Measurements from ENCODE around the gene CXCR4. TPM values are rescaled to one million over a fixed set of nuclear protein-coding genes. Genes with fewer than 3 reads are reported as not detected.
A peak's percentile ranks its signal among the peaks of the same experiment; 100 is the strongest.

Gene CXCR4
- total and polyA plus RNA-seq, 10 of the 15 experiments (the other 5 are each of a cell fraction or from before 2014, with no cell fraction given): 31.1 to 749 (median 52.7) TPM

- TF ChIP-seq, protein P1, sequence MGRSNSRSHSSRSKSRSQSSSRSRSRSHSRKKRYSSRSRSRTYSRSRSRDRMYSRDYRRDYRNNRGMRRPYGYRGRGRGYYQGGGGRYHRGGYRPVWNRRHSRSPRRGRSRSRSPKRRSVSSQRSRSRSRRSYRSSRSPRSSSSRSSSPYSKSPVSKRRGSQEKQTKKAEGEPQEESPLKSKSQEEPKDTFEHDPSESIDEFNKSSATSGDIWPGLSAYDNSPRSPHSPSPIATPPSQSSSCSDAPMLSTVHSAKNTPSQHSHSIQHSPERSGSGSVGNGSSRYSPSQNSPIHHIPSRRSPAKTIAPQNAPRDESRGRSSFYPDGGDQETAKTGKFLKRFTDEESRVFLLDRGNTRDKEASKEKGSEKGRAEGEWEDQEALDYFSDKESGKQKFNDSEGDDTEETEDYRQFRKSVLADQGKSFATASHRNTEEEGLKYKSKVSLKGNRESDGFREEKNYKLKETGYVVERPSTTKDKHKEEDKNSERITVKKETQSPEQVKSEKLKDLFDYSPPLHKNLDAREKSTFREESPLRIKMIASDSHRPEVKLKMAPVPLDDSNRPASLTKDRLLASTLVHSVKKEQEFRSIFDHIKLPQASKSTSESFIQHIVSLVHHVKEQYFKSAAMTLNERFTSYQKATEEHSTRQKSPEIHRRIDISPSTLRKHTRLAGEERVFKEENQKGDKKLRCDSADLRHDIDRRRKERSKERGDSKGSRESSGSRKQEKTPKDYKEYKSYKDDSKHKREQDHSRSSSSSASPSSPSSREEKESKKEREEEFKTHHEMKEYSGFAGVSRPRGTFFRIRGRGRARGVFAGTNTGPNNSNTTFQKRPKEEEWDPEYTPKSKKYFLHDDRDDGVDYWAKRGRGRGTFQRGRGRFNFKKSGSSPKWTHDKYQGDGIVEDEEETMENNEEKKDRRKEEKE (IDR thresholded peaks at IDR 0.05): peak; percentile 77; the same call in 1 of the 2 replicates
- TF ChIP-seq POLR2AphosphoS2 (IDR thresholded peaks at IDR 0.05; ENCODE audit: low read depth, low read length): peak; percentile 81; the same call in 1 of the 2 replicates
- TF ChIP-seq PML (IDR thresholded peaks at IDR 0.05; ENCODE audit: low read length): no peak
- no peak for TF ChIP-seq TAF1 (IDR thresholded peaks at IDR 0.05; ENCODE audit: borderline replicate concordance, low read depth, low read length)
- TF ChIP-seq, protein P2, sequence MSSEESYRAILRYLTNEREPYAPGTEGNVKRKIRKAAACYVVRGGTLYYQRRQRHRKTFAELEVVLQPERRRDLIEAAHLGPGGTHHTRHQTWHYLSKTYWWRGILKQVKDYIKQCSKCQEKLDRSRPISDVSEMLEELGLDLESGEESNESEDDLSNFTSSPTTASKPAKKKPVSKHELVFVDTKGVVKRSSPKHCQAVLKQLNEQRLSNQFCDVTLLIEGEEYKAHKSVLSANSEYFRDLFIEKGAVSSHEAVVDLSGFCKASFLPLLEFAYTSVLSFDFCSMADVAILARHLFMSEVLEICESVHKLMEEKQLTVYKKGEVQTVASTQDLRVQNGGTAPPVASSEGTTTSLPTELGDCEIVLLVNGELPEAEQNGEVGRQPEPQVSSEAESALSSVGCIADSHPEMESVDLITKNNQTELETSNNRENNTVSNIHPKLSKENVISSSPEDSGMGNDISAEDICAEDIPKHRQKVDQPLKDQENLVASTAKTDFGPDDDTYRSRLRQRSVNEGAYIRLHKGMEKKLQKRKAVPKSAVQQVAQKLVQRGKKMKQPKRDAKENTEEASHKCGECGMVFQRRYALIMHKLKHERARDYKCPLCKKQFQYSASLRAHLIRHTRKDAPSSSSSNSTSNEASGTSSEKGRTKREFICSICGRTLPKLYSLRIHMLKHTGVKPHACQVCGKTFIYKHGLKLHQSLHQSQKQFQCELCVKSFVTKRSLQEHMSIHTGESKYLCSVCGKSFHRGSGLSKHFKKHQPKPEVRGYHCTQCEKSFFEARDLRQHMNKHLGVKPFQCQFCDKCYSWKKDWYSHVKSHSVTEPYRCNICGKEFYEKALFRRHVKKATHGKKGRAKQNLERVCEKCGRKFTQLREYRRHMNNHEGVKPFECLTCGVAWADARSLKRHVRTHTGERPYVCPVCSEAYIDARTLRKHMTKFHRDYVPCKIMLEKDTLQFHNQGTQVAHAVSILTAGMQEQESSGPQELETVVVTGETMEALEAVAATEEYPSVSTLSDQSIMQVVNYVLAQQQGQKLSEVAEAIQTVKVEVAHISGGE (CRISPR knock-in tag; IDR thresholded peaks at IDR 0.05): no peak
- no peak for TF ChIP-seq ZNF274 (IDR thresholded peaks at IDR 0.05; ENCODE audit: insufficient read depth, insufficient read length)
- TF ChIP-seq, protein P3, sequence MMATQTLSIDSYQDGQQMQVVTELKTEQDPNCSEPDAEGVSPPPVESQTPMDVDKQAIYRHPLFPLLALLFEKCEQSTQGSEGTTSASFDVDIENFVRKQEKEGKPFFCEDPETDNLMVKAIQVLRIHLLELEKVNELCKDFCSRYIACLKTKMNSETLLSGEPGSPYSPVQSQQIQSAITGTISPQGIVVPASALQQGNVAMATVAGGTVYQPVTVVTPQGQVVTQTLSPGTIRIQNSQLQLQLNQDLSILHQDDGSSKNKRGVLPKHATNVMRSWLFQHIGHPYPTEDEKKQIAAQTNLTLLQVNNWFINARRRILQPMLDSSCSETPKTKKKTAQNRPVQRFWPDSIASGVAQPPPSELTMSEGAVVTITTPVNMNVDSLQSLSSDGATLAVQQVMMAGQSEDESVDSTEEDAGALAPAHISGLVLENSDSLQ (IDR thresholded peaks at IDR 0.05): 0 out of 2 replicates have a peak, but pooled peaks have one; percentile 33
- TF ChIP-seq BACH1 (IDR thresholded peaks at IDR 0.05; ENCODE audit: borderline replicate concordance): 0 out of 2 replicates have a peak, but pooled peaks have one; percentile 30
- TF ChIP-seq ZNF622 (IDR thresholded peaks at IDR 0.05): no peak
- no peak for TF ChIP-seq RAD21 (IDR thresholded peaks at IDR 0.05; ENCODE audit: insufficient read depth, low read depth, low read length)
- TF ChIP-seq DPF2 (IDR thresholded peaks at IDR 0.05): 0 out of 2 replicates have a peak, but pooled peaks have one; percentile 22
- TF ChIP-seq CHD4 (IDR thresholded peaks at IDR 0.05): no peak
- no peak for TF ChIP-seq NR2F1 (conservative IDR thresholded peaks at IDR 0.05)
- 0 out of 2 replicates have a peak, but pooled peaks have one; percentile 56 for TF ChIP-seq GATAD2B (conservative IDR thresholded peaks at IDR 0.05; ENCODE audit: low read depth)
- no peak for TF ChIP-seq EP300 (IDR thresholded peaks at IDR 0.05; ENCODE audit: borderline replicate concordance in 1 of 2, control insufficient read depth in 1 of 2, low read depth in 2 of 2, low read length in 2 of 2)
- TF ChIP-seq ESRRA (IDR thresholded peaks at IDR 0.05; ENCODE audit: low read length): no peak
- TF ChIP-seq IKZF2 (IDR thresholded peaks at IDR 0.05): peak in 1 of 2 experiments; percentile 65; a peak in 2 of 4 replicates
- no peak for TF ChIP-seq SMAD1 (IDR thresholded peaks at IDR 0.05; ENCODE audit: low read depth, partially characterized antibody)
- no peak for TF ChIP-seq KDM1A (IDR thresholded peaks at IDR 0.05; ENCODE audit: borderline replicate concordance)
- no peak for TF ChIP-seq NFXL1 (IDR thresholded peaks at IDR 0.05; ENCODE audit: borderline replicate concordance)
- no peak for TF ChIP-seq SMC3 (IDR thresholded peaks at IDR 0.05; ENCODE audit: borderline replicate concordance, low read length)
- TF ChIP-seq BHLHE40 (IDR thresholded peaks at IDR 0.05; ENCODE audit: borderline replicate concordance in 1 of 2, low read depth in 2 of 2, low read length in 1 of 2): peak in 1 of 2 experiments; percentile 30; a peak in 1 of 4 replicates
- TF ChIP-seq LARP7 (IDR thresholded peaks at IDR 0.05): peak; percentile 76
Observed at GRCh38 chr2:136115183-136115761, 2.7 kb downstream of the CXCR4 start (continued).

Measured in GM12878 (cell line).